ENCODE measurements around the gene ADAMTS13.

DNA sequence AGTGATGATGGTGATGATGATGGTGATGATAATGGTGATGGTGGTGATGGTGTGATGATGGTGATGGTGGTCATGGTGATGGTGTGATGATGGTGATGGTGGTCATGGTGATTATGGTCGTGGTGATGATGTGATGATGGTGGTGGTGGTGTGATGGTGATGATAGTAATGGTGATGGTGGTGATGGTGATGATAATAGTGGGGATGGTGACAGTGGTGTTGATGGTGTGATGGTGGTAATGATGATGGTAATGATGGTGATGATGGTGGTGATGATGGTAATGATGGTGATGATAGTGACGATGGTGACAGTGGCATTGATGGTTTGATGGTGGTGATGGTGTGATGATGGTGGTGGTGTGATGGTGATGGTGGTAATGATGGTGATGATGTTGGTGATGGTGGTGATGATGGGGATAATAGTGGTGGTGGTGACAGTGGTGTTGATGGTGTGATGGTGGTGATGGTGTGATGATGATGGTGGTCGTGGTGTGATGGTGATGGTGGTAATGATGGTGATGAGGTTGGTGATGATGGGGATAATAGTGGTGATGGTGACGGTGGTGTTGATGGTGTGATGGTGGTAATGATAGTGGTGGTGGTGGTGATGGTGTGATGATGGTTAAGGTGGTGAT, 39.5 kb upstream of the ADAMTS13 start:
- no peak for TF ChIP-seq POLR2A (IDR thresholded peaks at IDR 0.05; ENCODE audit: low read depth, low read length)
- TF ChIP-seq POLR2AphosphoS5 (IDR thresholded peaks at IDR 0.05; ENCODE audit: insufficient read depth, low read depth, low read length), result no peak
- TF ChIP-seq, protein P1, sequence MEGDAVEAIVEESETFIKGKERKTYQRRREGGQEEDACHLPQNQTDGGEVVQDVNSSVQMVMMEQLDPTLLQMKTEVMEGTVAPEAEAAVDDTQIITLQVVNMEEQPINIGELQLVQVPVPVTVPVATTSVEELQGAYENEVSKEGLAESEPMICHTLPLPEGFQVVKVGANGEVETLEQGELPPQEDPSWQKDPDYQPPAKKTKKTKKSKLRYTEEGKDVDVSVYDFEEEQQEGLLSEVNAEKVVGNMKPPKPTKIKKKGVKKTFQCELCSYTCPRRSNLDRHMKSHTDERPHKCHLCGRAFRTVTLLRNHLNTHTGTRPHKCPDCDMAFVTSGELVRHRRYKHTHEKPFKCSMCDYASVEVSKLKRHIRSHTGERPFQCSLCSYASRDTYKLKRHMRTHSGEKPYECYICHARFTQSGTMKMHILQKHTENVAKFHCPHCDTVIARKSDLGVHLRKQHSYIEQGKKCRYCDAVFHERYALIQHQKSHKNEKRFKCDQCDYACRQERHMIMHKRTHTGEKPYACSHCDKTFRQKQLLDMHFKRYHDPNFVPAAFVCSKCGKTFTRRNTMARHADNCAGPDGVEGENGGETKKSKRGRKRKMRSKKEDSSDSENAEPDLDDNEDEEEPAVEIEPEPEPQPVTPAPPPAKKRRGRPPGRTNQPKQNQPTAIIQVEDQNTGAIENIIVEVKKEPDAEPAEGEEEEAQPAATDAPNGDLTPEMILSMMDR (IDR thresholded peaks at IDR 0.05; ENCODE audit: extremely low read depth in 1 of 2, insufficient read depth in 1 of 2, low read depth in 1 of 2, low read length in 2 of 2), result no peak

Data from endothelial cell of umbilical vein (primary cell).